Measurements from ENCODE around the gene PAPLN.

DNA sequence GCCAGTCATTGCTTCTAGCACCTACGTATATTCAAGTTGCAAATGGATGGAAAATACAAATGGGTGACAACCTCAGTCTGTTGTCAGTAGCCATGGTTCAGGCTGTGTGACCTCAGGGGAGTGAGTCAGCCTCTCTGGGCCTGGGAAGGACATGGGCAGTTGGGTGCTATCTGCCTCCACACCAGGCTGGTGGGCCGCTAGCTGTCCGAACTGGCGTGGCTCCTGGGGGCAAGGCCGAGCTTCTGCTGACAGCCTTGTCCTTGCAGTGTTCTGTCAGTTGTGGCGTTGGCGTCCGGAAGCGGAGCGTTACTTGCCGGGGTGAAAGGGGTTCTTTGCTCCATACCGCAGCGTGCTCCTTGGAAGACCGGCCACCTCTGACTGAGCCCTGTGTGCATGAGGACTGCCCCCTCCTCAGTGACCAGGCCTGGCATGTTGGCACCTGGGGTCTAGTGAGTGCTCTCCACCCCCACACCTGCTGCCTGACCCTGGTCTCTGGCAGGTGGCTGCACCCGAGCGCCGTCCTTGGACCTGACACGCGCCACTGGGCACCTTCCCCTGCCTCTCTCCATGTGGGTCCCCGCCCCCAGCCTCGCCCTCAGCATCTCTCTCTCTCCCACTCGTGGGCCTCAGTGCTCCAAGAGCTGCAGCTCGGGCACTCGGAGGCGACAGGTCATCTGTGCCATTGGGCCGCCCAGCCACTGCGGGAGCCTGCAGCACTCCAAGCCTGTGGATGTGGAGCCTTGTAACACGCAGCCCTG lies 17.1 kb downstream of the PAPLN start:
- TF ChIP-seq ZC3H10 (CRISPR knock-in tag; IDR thresholded peaks at IDR 0.05) = no peak
- TF ChIP-seq, protein P1, sequence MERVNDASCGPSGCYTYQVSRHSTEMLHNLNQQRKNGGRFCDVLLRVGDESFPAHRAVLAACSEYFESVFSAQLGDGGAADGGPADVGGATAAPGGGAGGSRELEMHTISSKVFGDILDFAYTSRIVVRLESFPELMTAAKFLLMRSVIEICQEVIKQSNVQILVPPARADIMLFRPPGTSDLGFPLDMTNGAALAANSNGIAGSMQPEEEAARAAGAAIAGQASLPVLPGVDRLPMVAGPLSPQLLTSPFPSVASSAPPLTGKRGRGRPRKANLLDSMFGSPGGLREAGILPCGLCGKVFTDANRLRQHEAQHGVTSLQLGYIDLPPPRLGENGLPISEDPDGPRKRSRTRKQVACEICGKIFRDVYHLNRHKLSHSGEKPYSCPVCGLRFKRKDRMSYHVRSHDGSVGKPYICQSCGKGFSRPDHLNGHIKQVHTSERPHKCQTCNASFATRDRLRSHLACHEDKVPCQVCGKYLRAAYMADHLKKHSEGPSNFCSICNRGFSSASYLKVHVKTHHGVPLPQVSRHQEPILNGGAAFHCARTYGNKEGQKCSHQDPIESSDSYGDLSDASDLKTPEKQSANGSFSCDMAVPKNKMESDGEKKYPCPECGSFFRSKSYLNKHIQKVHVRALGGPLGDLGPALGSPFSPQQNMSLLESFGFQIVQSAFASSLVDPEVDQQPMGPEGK (CRISPR knock-in tag; IDR thresholded peaks at IDR 0.05; ENCODE audit: borderline replicate concordance) = no peak
- TF ChIP-seq, protein P2, sequence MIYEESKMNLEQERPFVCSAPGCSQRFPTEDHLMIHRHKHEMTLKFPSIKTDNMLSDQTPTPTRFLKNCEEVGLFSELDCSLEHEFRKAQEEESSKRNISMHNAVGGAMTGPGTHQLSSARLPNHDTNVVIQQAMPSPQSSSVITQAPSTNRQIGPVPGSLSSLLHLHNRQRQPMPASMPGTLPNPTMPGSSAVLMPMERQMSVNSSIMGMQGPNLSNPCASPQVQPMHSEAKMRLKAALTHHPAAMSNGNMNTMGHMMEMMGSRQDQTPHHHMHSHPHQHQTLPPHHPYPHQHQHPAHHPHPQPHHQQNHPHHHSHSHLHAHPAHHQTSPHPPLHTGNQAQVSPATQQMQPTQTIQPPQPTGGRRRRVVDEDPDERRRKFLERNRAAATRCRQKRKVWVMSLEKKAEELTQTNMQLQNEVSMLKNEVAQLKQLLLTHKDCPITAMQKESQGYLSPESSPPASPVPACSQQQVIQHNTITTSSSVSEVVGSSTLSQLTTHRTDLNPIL (CRISPR knock-in tag; IDR thresholded peaks at IDR 0.05; ENCODE audit: low read depth) = no peak

All from SK-N-SH treated with all-trans-retinoic acid at 6 μM for 48 hours (cell line).